ENCODE results near the gene LMNA.

The LMNA gene

GRCh38 chr1:156099282-156099681, 15.2 kb upstream of the LMNA start:
- no peaks in the 10 kb centered on the region for H3K27me3 Mint-ChIP-seq (ENCODE audit: low read depth)
- H3K4me3 Mint-ChIP-seq, result no peak overlapping the region
- peaks cover 34% of the 10 kb centered on the region for H3K36me3 Mint-ChIP-seq (ENCODE audit: low read depth)
- H3K27ac Mint-ChIP-seq, result no peak overlapping the region
- H3K4me1 Mint-ChIP-seq, result peaks cover 63% of the 10 kb centered on the region
- H3K9me3 Mint-ChIP-seq, result no peaks in the 10 kb centered on the region
- TF ChIP-seq CTCF (IDR thresholded peaks at IDR 0.05; ENCODE audit: unreplicated experiment in 3 of 3), result no peak

- Mint-ChIP-seq H3K9me3 (no peaks in the 10 kb centered on the region), H3K27ac (peak overlapping the region; percentile 43 to 95 (median 90)), H3K4me1 (peaks cover 74% of the 10 kb centered on the region), H3K36me3 (ENCODE audit: low read depth) (peaks cover 34% of the 10 kb centered on the region), H3K27me3 (ENCODE audit: low read depth) (no peaks in the 10 kb centered on the region), H3K4me3 (peak overlapping the region in 2 of 3 experiments; percentile 4 to 14)
- TF ChIP-seq CTCF (IDR thresholded peaks at IDR 0.05; ENCODE audit: unreplicated experiment in 3 of 3), result no peak
Observed at GRCh38 chr1:156100205-156100995, 14.1 kb upstream of the LMNA start.

- H3K9me3 Mint-ChIP-seq, result no peaks in the 10 kb centered on the region
- peaks cover 77% of the 10 kb centered on the region for H3K4me1 Mint-ChIP-seq
- peak overlapping the region in 2 of 3 experiments; percentile 92 to 95 for H3K27ac Mint-ChIP-seq
- H3K27me3 Mint-ChIP-seq (ENCODE audit: low read depth), result no peaks in the 10 kb centered on the region
- peaks cover 22% of the 10 kb centered on the region for H3K36me3 Mint-ChIP-seq (ENCODE audit: low read depth)
- H3K4me3 Mint-ChIP-seq, result no peak overlapping the region
- TF ChIP-seq CTCF (IDR thresholded peaks at IDR 0.05; ENCODE audit: unreplicated experiment in 3 of 3), result no peak
Observed at GRCh38 chr1:156101880-156102279, 12.6 kb upstream of the LMNA start.

GRCh38 chr1:156102633-156103511, 11.6 kb upstream of the LMNA start:
- H3K27me3 Mint-ChIP-seq (ENCODE audit: low read depth), result no peaks in the 10 kb centered on the region
- peak overlapping the region; percentile 74 to 96 (median 95) for H3K27ac Mint-ChIP-seq
- TF ChIP-seq CTCF (IDR thresholded peaks at IDR 0.05; ENCODE audit: unreplicated experiment in 3 of 3), result no peak
- peaks cover 20% of the 10 kb centered on the region for H3K36me3 Mint-ChIP-seq (ENCODE audit: low read depth)
- H3K4me3 Mint-ChIP-seq, result peak overlapping the region in 1 of 3 experiments; percentile 29
- H3K9me3 Mint-ChIP-seq, result no peaks in the 10 kb centered on the region
- peaks cover 82% of the 10 kb centered on the region for H3K4me1 Mint-ChIP-seq

GRCh38 chr1:156103521-156103947, 11.0 kb upstream of the LMNA start:
- peaks cover 14% of the 10 kb centered on the region for H3K36me3 Mint-ChIP-seq (ENCODE audit: low read depth)
- peak overlapping the region; percentile 95 to 96 (median 96) for H3K27ac Mint-ChIP-seq
- H3K27me3 Mint-ChIP-seq (ENCODE audit: low read depth), result no peaks in the 10 kb centered on the region
- H3K4me1 Mint-ChIP-seq, result peaks cover 81% of the 10 kb centered on the region
- no peak for TF ChIP-seq CTCF (IDR thresholded peaks at IDR 0.05; ENCODE audit: unreplicated experiment in 3 of 3)
- no peaks in the 10 kb centered on the region for H3K9me3 Mint-ChIP-seq
- peak overlapping the region in 1 of 3 experiments; percentile 74 for H3K4me3 Mint-ChIP-seq
